HT1080 (cell line): ENCODE results near the gene GLIPR2. TPM values are rescaled to one million over a fixed set of nuclear protein-coding genes. Genes with fewer than 3 reads are reported as not detected.
"Not testable (repeated sequence)": the region's sequence is repeated elsewhere in the genome, so short reads cannot be mapped to it uniquely, and the experiment has no call there.

ENCODE experiments used
- DNase-seq: peaks from one replicate; pipeline ENCODE4 v3.0.0-alpha.2; 2015; ENCODE audit warnings: low read depth
- total RNA-seq: library from RNA; depleted of rRNA; stranded (reverse); fragments of >200 nt; shearing (Covaris generic); gene quantifications from 2 replicates; pipeline ENCODE4 v1.2.3, GENCODE V29; 2014

The GLIPR2 gene
- total RNA-seq, 1 experiment from 2014 or later: 3.7 TPM

- peak; percentile 76 for DNase-seq
Measured at GRCh38 chr9:36163049-36163785, 26.7 kb downstream of the GLIPR2 start.

- peak; percentile 24 for DNase-seq
Measured at GRCh38 chr9:36163786-36164170, 27.2 kb downstream of the GLIPR2 start.

- no peak for DNase-seq
Measured at GRCh38 chr9:36164372-36164771, 27.8 kb downstream of the GLIPR2 start.

GRCh38 chr9:36164989-36165388 lies 28.5 kb downstream of the GLIPR2 start:
- no peak for DNase-seq

- no peak for DNase-seq
Measured at GRCh38 chr9:36165826-36166167, 29.3 kb downstream of the GLIPR2 start.

- DNase-seq: peak; percentile 88
Measured at GRCh38 chr9:36166168-36166927, 29.8 kb downstream of the GLIPR2 start.

DNA sequence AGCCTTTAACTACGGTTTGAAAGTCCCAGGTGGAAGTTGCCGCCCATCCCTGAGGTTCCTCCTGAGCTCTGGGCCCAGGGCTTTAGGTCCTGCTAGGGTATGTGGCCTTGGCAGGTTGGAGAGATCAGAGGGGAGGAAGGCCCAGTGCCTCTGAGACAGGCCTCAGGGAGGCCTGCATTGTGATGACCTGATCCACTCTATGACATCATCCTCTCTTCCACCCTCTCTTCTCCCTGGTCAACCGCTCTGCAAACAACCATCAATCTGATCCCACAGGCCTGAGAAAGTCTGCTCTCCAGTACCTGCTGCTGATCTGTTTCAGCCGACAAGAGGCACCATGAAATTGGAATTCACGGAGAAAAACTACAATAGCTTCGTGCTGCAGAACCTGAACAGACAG lies 32.6 kb downstream of the GLIPR2 start, which contains the start of gene CCIN:
Gene CCIN, plus strand, starts transcription at position 223 of the 400 bp plus-strand sequence. Its CDS starts 115 bp downstream, at position 338.
- no peak for DNase-seq

DNA sequence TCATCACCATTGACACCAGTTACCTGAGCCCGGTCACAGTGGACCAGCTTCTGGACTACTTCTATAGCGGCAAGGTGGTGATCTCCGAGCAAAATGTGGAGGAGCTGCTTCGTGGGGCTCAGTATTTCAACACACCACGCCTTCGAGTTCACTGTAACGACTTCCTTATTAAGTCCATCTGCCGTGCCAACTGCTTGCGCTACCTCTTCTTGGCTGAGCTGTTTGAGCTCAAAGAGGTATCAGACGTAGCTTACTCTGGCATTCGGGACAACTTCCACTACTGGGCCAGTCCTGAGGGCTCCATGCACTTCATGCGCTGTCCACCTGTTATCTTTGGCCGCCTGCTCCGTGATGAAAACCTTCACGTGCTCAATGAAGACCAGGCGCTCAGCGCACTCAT lies 33.2 kb downstream of the GLIPR2 start:
- DNase-seq: no peak

DNA sequence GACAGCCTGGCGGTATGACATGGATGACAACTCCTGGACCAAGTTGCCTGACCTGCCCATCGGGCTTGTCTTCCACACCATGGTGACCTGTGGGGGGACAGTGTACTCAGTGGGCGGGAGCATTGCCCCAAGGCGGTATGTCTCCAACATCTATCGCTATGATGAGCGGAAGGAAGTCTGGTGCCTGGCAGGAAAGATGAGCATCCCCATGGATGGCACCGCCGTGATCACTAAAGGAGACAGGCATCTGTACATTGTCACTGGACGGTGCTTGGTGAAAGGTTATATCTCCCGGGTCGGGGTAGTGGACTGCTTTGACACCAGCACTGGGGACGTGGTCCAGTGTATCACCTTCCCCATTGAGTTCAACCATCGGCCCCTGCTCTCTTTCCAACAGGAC lies 34.0 kb downstream of the GLIPR2 start:
- no peak for DNase-seq

DNA sequence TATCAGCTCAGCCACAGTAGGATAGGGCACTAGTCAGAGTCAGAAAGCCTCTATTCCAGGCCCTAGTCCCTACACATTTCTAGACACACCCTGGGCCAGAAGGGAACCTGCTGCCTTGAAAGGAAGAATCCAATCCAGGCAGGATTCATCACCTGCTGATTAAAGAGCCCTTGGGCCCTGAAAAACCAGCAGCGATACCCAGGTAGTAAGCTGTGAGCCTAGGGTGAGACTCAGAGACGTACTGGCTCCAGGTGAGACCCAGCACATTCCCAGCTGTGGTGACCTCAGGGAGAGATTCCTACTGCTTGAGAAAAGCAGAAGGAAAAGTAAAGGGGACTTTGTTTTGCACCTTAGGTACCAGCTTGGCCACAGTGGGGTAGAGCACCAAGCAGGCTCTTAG lies 37.3 kb downstream of the GLIPR2 start:
- DNase-seq: no peak

DNA sequence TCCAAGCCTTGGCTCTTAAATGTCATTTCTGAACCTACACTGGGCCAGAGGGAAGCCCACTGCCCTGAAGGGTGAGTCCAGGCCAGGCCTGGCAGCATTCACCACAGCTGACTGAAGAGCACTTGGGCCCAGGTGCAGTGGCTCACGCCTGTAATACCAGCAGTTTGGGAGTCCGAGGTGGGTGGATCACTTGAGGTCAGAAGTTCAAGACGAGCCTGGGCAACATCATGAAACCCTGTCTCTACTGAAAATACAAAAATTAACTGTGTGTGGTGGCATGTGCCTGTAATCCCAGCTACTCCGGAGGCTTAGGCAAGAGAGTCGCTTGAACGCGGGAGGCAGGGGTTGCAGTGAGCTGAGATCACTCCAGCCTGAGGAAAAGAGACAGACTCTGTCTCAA lies 37.7 kb downstream of the GLIPR2 start:
- no peak for DNase-seq

- no peak for DNase-seq
Measured at GRCh38 chr9:36174731-36175130, 38.2 kb downstream of the GLIPR2 start.

DNA sequence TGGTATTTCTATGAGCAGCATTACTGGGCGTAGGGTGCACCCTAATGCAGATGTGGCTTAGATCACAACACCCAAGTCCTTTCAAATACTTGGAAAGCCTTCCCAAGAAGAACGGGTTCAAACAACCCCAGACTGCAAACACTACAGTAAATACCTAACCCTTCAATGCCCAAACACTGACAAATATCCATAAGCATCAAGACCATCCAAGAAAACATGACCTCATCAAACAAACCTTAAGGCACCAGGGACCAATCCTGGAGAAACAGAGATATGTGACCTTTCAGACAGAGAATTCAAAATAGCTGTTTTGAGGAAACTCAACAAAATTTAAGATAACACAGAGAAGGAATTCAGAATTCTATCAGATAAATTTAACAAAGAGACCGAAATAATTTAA lies 38.7 kb downstream of the GLIPR2 start:
- DNase-seq: not testable (repeated sequence)

DNA sequence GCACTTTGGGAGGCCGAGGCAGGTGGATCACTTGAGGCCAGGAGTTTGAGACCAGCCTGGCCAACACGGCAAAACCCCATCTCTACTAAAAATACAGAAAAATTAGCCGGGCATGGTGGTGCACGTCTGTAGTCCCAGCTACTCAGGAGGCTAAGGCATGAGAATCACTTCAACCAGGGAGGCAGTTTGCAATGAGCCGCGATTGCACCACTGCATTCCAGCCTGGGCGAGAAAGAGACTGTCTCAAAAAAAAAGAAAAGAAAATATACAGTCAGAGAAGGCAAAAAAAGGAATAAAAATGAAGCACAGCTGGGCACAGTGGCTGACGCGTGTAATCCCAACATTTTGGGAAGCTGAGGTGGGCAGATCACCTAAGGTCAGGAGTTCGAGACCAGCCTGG lies 40.0 kb downstream of the GLIPR2 start:
- DNase-seq: not testable (repeated sequence)

DNA sequence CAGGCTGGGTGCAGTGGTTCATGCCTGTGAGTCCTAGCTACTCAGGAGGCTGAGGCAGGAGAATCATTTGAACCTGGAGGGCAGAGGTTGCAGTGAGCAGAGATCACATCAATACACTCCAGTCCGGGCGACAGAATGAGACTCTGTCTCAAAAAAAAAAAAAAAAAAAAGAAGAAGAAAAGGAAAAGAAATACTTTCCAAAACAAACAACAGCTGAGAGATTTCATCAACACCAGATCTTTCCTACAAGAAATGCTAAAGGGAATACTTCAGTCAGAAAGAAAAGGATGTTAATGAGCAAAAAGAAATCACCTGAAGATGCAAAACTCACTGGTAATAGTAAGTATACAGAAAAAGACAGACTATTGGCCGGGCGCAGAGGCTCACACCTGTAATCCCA lies 41.0 kb downstream of the GLIPR2 start:
- no peak for DNase-seq

DNA sequence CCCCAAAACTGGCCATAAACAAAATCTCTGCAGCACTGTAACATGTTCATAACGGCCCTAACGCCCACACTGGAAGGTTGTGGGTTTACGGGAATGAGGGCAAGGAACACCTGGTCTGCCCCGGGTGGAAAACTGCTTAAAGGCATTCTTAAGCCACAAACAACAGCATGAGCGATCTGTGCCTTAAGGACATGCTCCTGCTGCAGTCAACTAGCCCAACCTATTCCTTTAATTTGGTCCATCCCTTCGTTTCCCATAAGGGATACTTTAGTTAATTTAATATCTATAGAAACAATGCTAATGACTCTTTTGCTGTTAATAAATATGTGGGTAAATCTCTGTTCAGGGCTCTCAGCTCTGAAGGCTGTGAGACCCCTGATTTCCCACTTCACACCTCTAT lies 43.7 kb downstream of the GLIPR2 start:
- not testable (repeated sequence) for DNase-seq

- DNase-seq: peak; percentile 80
Measured at GRCh38 chr9:36187414-36187813, 50.9 kb downstream of the GLIPR2 start.

- no peak for DNase-seq
Measured at GRCh38 chr9:36188212-36188611, 51.7 kb downstream of the GLIPR2 start.

DNA sequence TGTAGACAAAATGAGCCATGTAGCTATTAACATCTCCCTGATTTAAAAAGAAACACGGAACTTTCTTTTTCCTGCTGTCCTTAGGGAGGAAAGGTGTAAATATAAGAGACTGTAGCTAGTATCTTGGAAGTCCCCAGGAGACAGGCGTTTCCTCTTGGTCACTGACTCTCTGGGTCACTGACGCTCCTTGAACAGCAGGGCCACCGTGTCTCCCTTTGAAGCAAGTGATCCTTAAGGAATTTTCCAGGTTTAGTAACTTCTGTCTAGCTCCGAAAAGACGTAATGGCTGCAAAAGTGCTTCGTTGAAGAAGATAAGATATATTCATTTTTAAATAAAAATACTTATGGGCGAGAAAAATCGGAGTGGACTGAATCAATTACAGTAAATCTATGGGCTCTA lies 53.4 kb downstream of the GLIPR2 start:
- DNase-seq: no peak

- DNase-seq: peak; percentile 99
Measured at GRCh38 chr9:36190388-36191289, 54.1 kb downstream of the GLIPR2 start, which contains the start of gene CLTA. Gene CLTA, plus strand, starts transcription at chr9:36190921. Its CDS starts 136 bp downstream, at chr9:36191057.

- no peak for DNase-seq
Measured at GRCh38 chr9:36191290-36191645, 54.7 kb downstream of the GLIPR2 start.

GRCh38 chr9:36191686-36192085 lies 55.2 kb downstream of the GLIPR2 start:
- no peak for DNase-seq
